ENCODE data around the gene PCDHB15.
"Not testable (repeated sequence)": the region's sequence is repeated elsewhere in the genome, so short reads cannot be mapped to it uniquely, and the experiment has no call there.

PCDHB15 gene

DNA sequence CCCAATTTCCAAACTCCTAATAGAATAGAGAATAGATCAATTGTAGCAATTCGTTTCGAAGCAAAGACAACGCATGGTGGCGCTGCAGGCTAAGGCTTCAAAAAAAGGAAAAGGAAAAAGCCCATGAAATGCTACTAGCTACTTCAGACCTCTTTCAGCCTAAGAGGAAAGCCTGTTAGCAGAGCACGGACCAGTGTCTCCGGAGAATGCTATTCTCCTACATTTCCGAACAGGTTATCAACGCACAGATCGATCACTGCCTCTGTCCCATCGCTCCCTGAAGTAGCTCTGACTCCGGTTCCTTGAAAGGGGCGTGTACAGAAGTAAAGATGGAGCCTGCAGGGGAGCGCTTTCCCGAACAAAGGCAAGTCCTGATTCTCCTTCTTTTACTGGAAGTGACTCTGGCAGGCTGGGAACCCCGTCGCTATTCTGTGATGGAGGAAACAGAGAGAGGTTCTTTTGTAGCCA, at the start of gene PCDHB15:
Gene PCDHB15 (plus strand): TSS at position 146 of the 468 bp plus-strand sequence. CDS start 184 bp downstream, at position 330.
- no peak for DNase-seq (ENCODE audit: low read depth, low spot score)

DNA sequence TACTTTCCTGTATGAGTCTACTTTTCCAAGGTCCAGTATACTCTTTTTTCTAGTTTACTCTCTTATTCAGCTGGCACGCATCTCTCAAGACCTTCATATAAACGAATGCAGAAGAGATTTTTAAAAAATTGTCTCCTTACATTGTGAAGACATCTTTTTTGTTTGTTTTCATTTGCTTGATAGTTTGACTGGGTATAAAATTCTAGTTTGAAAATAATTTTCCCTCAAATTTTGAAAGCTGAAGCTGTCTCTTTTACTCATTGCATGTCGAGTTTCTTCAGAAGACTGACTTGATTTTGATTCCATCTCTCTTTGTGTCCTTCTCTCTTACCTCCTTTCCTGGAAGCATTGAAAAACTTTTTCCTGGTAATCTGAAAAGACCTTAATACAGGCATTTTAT, 48.8 kb upstream of the PCDHB15 start:
- DNase-seq (ENCODE audit: low read depth, low spot score), result no peak

DNA sequence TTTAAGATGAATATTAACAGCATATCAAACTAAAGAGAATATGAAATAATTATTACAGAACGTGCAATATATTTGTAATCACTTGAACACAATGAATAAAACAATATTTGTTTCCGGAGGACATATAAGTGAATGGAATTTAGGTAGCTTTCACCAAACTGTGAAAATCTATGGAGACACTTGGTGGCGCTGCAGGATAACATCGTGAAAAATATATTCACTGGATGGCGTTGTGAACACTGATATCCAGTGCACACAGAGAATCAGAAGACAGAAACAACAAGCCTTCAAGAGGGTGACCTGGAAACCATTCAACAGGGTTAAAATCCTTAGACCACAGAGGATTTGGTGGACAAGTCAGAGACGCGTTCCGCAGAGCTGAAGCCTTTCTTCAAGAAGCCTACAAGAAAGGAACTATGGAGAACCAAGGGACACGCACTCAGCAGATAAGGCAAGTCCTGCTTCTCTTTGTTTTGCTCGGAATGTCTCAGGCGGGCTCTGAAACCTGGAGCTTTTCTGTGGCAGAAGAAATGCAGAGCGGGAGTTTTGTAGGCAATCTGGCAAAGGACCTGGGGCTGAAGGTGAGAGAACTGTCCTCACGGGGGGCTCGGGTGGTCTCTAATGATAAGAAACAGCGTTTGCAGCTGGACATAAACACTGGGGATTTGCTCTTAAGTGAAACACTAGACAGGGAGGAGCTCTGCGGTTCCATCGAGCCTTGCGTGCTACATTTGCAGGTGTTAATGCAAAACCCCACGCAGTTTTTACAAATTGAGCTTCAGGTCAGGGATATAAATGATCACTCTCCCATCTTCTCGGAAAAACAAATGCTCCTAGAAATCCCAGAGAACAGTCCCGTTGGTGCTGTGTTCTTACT, 45.6 kb upstream of the PCDHB15 start, which contains the start of gene PCDHB11:
Gene PCDHB11 (plus strand): TSS at position 269 of the 877 bp plus-strand sequence. CDS start 148 bp downstream, at position 417.
- DNase-seq (ENCODE audit: low read depth, low spot score), result no peak

DNA sequence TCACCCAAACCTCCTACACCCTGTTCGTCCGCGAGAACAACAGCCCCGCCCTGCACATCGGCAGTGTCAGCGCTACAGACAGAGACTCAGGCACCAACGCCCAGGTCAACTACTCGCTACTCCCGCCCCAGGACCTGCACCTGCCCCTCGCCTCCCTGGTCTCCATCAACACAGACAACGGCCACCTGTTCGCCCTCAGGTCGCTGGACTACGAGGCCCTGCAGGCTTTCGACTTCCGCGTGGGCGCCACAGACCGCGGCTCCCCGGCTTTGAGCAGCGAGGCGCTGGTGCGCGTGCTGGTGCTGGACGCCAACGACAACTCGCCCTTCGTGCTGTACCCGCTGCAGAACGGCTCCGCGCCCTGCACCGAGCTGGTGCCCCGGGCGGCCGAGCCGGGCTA, 44.1 kb upstream of the PCDHB15 start:
- not testable (repeated sequence) for DNase-seq (ENCODE audit: low read depth, low spot score)

DNA sequence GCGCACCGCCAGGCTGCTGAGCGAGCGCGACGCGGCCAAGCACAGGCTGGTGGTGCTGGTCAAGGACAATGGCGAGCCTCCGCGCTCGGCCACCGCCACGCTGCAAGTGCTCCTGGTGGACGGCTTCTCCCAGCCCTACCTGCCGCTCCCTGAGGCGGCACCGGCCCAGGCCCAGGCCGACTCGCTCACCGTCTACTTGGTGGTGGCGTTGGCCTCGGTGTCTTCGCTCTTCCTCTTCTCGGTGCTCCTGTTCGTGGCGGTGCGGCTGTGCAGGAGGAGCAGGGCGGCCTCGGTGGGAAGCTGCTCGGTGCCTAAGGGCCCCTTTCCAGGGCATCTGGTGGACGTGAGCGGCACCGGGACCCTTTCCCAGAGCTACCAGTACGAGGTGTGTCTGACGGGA, 43.5 kb upstream of the PCDHB15 start:
- DNase-seq (ENCODE audit: low read depth, low spot score), result not testable (repeated sequence)

DNA sequence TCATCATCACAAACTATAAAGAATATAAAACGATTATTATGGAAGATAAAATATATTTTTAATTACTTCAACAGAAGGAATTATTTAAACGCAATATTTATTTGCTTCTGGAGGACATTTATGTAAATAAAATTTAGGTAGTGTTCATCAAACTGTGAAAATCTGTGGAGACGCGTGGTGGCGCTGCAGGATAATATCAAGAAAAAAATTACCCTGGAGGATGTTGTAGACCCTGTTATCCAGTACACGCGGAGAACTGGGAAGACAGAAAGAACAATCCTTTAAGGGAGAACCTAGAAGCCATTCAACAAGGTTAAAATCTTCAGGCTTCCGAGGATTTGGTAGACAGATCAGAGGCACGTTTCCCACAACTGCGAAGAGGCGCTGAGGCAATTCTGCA, 36.7 kb upstream of the PCDHB15 start, which contains the start of gene PCDHB12:
Gene PCDHB12 (plus strand): TSS at position 242 of the 400 bp plus-strand sequence. CDS start 189 bp downstream, outside the sequence.
- DNase-seq (ENCODE audit: low read depth, low spot score), result no peak

DNA sequence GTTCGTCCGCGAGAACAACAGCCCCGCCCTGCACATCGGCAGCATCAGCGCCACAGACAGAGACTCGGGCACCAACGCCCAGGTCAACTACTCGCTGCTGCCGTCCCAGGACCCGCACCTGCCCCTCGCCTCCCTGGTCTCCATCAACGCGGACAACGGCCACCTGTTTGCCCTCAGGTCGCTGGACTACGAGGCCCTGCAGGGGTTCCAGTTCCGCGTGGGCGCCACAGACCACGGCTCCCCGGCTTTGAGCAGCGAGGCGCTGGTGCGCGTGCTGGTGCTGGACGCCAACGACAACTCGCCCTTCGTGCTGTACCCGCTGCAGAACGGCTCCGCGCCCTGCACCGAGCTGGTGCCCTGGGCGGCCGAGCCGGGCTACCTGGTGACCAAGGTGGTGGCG, 34.9 kb upstream of the PCDHB15 start:
- DNase-seq (ENCODE audit: low read depth, low spot score), result not testable (repeated sequence)

DNA sequence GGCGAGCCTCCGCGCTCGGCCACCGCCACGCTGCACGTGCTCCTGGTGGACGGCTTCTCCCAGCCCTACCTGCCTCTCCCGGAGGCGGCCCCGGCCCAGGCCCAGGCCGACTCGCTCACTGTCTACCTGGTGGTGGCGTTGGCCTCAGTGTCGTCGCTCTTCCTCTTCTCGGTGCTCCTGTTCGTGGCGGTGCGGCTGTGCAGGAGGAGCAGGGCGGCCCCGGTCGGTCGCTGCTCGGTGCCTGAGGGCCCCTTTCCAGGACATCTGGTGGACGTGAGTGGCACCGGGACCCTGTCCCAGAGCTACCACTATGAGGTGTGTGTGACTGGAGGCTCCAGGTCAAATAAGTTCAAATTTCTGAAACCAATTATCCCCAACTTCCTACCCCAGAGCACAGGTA, 34.3 kb upstream of the PCDHB15 start:
- DNase-seq (ENCODE audit: low read depth, low spot score), result not testable (repeated sequence)

DNA sequence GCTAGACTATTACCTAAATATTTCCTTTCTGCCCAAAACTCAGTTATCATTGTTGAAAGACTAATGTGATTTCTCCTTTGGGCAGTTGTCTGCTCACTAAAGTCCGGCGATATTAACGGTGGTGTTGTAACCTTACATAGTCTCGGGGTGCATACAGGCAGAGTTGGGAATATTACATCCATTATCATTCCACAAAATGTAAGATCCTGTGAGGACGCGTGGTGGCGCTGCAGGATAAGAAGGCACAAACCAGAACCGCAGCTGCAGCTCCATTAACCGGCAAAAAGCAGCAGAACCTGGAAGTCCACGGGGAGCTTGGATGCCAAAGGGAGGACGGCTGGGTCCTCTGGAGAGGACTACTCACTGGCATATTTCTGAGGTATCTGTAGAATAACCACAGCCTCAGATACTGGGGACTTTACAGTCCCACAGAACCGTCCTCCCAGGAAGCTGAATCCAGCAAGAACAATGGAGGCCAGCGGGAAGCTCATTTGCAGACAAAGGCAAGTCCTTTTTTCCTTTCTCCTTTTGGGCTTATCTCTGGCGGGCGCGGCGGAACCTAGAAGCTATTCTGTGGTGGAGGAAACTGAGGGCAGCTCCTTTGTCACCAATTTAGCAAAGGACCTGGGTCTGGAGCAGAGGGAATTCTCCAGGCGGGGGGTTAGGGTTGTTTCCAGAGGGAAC, 31.4 kb upstream of the PCDHB15 start, which contains the start of gene PCDHB13:
Gene PCDHB13 (plus strand): TSS at position 264 of the 684 bp plus-strand sequence. CDS start 205 bp downstream, at position 469.
- not testable (repeated sequence) for DNase-seq (ENCODE audit: low read depth, low spot score)

DNA sequence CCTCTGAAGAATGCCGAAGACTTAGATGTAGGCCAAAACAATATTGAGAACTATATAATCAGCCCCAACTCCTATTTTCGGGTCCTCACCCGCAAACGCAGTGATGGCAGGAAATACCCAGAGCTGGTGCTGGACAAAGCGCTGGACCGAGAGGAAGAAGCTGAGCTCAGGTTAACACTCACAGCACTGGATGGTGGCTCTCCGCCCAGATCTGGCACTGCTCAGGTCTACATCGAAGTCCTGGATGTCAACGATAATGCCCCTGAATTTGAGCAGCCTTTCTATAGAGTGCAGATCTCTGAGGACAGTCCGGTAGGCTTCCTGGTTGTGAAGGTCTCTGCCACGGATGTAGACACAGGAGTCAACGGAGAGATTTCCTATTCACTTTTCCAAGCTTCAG, 30.6 kb upstream of the PCDHB15 start:
- not testable (repeated sequence) for DNase-seq (ENCODE audit: low read depth, low spot score)

DNA sequence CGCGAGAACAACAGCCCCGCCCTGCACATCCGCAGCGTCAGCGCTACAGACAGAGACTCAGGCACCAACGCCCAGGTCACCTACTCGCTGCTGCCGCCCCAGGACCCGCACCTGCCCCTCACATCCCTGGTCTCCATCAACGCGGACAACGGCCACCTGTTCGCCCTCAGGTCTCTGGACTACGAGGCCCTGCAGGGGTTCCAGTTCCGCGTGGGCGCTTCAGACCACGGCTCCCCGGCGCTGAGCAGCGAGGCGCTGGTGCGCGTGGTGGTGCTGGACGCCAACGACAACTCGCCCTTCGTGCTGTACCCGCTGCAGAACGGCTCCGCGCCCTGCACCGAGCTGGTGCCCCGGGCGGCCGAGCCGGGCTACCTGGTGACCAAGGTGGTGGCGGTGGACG, 29.7 kb upstream of the PCDHB15 start:
- DNase-seq (ENCODE audit: low read depth, low spot score), result not testable (repeated sequence)

DNA sequence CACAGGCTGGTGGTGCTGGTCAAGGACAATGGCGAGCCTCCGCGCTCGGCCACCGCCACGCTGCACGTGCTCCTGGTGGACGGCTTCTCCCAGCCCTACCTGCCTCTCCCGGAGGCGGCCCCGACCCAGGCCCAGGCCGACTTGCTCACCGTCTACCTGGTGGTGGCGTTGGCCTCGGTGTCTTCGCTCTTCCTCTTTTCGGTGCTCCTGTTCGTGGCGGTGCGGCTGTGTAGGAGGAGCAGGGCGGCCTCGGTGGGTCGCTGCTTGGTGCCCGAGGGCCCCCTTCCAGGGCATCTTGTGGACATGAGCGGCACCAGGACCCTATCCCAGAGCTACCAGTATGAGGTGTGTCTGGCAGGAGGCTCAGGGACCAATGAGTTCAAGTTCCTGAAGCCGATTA, 29.2 kb upstream of the PCDHB15 start:
- DNase-seq (ENCODE audit: low read depth, low spot score), result not testable (repeated sequence)

DNA sequence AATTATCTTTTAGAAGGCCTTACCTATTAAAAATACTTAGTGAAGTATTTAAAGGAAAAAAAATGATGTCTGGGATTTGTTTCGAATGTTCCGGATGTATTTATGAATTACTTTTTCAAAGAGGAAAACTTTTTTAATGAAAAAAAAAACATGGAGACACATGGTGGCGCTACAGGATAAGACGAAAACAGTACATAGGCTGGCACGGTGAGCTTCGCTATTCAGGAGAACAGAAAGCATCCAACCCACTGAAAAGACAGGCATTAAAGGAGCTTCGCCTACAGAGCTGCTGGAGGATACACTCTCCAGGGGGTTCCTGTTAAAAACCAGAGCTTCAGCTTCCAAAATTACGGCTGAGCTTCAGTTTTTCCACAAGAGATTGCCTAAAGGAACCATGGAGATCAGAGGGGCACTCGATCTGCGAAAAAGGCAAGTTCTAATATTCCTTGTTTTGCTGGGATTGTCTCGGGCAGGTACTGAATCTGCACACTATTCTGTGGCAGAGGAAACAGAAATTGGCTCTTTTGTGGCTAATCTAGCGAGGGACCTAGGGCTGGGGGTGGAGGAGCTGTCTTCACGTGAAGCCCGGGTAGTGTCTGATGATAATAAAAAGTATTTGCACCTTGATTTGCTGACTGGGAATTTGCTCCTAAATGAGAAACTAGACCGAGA, 21.9 kb upstream of the PCDHB15 start, which contains the start of gene PCDHB14:
Gene PCDHB14 (plus strand): TSS at position 232 of the 672 bp plus-strand sequence. CDS start 163 bp downstream, at position 395.
- no peak for DNase-seq (ENCODE audit: low read depth, low spot score)

DNA sequence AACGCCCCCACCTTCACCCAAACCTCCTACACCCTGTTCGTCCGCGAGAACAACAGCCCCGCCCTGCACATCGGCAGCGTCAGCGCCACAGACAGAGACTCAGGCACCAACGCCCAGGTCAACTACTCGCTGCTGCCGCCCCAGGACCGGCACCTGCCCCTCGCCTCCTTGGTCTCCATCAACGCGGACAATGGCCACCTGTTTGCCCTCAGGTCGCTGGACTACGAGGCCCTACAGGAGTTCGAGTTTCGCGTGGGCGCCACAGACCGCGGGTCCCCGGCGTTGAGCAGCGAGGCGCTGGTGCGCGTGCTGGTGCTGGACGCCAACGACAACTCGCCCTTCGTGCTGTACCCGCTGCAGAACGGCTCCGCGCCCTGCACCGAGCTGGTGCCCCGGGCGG, 20.4 kb upstream of the PCDHB15 start:
- not testable (repeated sequence) for DNase-seq (ENCODE audit: low read depth, low spot score)

DNA sequence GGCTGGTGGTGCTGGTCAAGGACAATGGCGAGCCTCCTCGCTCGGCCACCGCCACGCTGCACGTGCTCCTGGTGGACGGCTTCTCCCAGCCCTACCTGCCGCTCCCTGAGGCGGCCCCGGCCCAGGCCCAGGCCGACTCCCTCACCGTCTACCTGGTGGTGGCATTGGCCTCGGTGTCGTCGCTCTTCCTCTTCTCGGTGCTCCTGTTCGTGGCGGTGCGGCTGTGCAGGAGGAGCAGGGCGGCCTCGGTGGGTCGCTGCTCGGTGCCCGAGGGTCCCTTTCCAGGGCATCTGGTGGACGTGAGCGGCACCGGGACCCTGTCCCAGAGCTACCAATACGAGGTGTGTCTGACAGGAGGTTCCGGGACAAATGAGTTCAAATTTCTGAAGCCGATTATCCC, 19.8 kb upstream of the PCDHB15 start:
- not testable (repeated sequence) for DNase-seq (ENCODE audit: low read depth, low spot score)

DNA sequence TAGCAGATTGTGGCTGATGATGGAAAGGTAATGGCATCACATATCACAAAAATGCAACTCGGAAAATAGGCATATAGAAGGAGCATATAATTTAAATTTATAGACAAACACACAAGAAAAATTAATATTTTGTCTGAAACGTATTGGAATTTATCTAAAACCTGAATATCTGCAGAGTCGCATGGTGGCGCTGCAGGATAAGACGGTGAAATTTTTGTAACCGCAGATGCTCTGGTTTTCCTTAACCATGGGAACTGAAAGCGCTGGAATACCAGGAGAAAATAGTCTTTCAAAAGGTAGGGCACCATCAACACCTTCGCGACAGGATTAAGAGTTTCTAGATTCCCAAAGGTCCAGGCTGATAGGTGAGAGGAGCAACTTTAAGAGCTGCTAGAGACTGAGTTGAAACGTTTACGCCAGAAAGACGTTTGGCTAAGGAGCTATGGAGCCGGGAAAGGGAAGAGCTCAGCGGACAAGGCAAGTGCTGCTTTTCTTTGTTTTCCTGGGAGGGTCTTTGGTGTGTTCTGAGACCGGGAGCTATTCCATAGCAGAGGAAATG, 11.0 kb upstream of the PCDHB15 start:
- no peak for DNase-seq (ENCODE audit: low read depth, low spot score)

DNA sequence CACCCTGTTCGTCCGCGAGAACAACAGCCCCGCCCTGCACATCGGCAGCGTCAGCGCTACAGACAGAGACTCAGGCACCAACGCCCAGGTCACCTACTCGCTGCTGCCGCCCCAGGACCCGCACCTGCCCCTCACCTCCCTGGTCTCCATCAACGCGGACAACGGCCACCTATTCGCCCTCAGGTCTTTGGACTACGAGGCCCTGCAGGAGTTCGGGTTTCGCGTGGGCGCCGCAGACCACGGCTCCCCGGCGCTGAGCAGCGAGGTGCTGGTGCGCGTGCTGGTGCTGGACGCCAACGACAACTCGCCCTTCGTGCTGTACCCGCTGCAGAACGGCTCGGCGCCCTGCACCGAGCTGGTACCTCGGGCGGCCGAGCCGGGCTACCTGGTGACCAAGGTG, 9.3 kb upstream of the PCDHB15 start:
- not testable (repeated sequence) for DNase-seq (ENCODE audit: low read depth, low spot score)

DNA sequence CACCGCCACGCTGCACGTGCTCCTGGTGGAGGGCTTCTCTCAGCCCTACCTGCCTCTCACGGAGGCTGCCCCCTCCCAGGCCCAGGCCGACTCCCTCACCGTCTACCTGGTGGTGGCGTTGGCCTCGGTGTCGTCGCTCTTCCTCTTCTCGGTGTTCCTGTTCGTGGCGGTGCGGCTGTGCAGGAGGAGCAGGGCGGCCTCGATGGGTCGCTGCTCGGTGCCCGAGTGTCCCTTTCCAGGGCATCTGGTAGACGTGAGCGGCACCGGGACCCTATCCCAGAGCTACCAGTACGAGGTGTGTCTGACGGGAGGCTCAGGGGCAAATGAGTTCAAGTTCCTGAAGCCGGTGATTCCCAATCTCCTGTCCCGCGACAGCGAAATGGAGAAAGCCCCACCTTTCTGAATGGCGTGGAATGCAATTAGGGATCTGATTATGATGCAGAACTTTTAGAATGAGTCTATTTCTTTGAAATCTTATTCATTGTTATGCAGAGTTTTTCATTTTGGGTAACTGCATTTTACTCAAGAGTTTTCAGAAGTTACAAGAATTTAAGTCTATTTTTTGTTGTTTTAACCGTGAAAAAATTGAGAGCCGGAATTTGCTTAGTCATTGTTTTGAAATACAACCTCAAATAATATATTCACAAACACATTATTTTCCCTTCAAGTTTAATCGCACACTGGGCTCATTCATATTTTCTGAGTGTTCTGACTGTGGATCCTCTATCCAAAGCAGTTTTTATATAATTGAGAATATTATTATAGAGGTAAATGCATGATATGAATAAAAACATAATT, 8.5 kb upstream of the PCDHB15 start:
- no peak for DNase-seq (ENCODE audit: low read depth, low spot score)

DNA sequence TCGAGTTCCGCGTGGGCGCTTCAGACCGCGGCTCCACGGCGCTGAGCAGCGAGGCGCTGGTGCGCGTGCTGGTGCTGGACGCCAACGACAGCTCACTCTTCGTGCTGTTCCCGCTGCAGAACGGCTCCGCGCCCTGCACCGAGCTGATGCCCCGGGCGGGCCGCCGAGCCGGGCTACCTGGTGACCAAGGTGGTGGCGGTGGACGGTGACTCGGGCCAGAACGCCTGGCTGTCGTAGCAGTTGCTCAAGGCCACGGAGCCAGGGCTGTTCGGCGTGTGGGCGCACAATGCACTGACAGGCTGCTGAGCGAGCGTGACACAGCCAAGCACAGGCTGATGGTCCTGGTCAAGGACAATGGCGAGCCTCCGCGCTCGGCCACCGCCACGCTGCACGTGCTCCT, 3.7 kb upstream of the PCDHB15 start:
- DNase-seq (ENCODE audit: low read depth, low spot score), result no peak

DNA sequence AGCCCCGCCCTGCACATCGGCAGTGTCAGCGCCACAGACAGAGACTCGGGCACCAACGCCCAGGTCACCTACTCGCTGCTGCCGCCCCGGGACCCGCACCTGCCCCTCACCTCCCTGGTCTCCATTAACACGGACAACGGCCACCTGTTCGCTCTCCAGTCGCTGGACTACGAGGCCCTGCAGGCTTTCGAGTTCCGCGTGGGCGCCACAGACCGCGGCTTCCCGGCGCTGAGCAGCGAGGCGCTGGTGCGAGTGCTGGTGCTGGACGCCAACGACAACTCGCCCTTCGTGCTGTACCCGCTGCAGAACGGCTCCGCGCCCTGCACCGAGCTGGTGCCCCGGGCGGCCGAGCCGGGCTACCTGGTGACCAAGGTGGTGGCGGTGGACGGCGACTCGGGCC, 1.8 kb downstream of the PCDHB15 start:
- not testable (repeated sequence) for DNase-seq (ENCODE audit: low read depth, low spot score)
